Midbrain (tissue), 1 donor: ENCODE results near the gene SLC2A2.

Experiments used
- DNase-seq: peaks from one replicate; lab custom pipeline; 2025; lab: John Stamatoyannopoulos, UW

Gene SLC2A2

GRCh38 chr3:171028779-171029232 is 2.3 kb upstream of the SLC2A2 start:
- DNase-seq = no peak

- DNase-seq = peak; percentile 18
Observed at GRCh38 chr3:171028025-171028778, 1.7 kb upstream of the SLC2A2 start.

- no peak for DNase-seq
Observed at GRCh38 chr3:171023566-171023965, 3.0 kb downstream of the SLC2A2 start.

- no peak for DNase-seq
Observed at GRCh38 chr3:171021377-171021776, 5.1 kb downstream of the SLC2A2 start.

GRCh38 chr3:171018156-171018935 is 8.2 kb downstream of the SLC2A2 start:
- DNase-seq = no peak

GRCh38 chr3:171013822-171014748 is 12.4 kb downstream of the SLC2A2 start:
- DNase-seq = no peak

- no peak for DNase-seq
Observed at GRCh38 chr3:171011873-171012336, 14.6 kb downstream of the SLC2A2 start.

GRCh38 chr3:171011109-171011872 is 15.2 kb downstream of the SLC2A2 start:
- no peak for DNase-seq

- DNase-seq = no peak
Observed at GRCh38 chr3:171007316-171007715, 19.2 kb downstream of the SLC2A2 start.

GRCh38 chr3:171005648-171006047 is 20.9 kb downstream of the SLC2A2 start:
- no peak for DNase-seq

GRCh38 chr3:171001957-171002694 is 24.4 kb downstream of the SLC2A2 start:
- DNase-seq = peak; percentile 34

GRCh38 chr3:171001250-171001893 is 25.1 kb downstream of the SLC2A2 start:
- DNase-seq = no peak

- DNase-seq = no peak
Observed at GRCh38 chr3:171000281-171000680, 26.2 kb downstream of the SLC2A2 start.

GRCh38 chr3:170999737-171000242 is 26.7 kb downstream of the SLC2A2 start:
- DNase-seq = no peak

- DNase-seq = no peak
Observed at GRCh38 chr3:170997961-170998913, 28.3 kb downstream of the SLC2A2 start.

GRCh38 chr3:170992854-170993253 is 33.7 kb downstream of the SLC2A2 start:
- no peak for DNase-seq

GRCh38 chr3:170991664-170992063 is 34.9 kb downstream of the SLC2A2 start:
- no peak for DNase-seq

GRCh38 chr3:170989100-170989648 is 37.3 kb downstream of the SLC2A2 start:
- DNase-seq = no peak
